ENCODE measurements around the gene PAEP. TPM values are rescaled to one million over a fixed set of nuclear protein-coding genes. Genes with fewer than 3 reads are reported as not detected.
"Not testable (repeated sequence)": the region's sequence is repeated elsewhere in the genome, so short reads cannot be mapped to it uniquely, and the experiment has no call there.

PAEP gene
- not detected for total RNA-seq

GRCh38 chr9:135561391-135562234 is at the start of gene PAEP:
Gene PAEP (plus strand): TSS chr9:135561756.
- no peak for DNase-seq (ENCODE audit: low read depth in 2 of 3, low spot score in 2 of 3)

GRCh38 chr9:135512241-135512603 is 49.3 kb upstream of the PAEP start:
- DNase-seq (ENCODE audit: low read depth in 2 of 3, low spot score in 2 of 3): no peak

- DNase-seq (ENCODE audit: low read depth in 2 of 3, low spot score in 2 of 3): no peak
Measured at GRCh38 chr9:135512904-135513303, 48.7 kb upstream of the PAEP start.

GRCh38 chr9:135513351-135513846 is 48.2 kb upstream of the PAEP start:
- no peak for DNase-seq (ENCODE audit: low read depth in 2 of 3, low spot score in 2 of 3)

GRCh38 chr9:135513906-135514305 is 47.6 kb upstream of the PAEP start:
- not testable (repeated sequence) for DNase-seq (ENCODE audit: low read depth in 2 of 3, low spot score in 2 of 3)

- no peak for DNase-seq (ENCODE audit: low read depth in 2 of 3, low spot score in 2 of 3)
Measured at GRCh38 chr9:135514342-135515082, 47.0 kb upstream of the PAEP start.

- no peak for DNase-seq (ENCODE audit: low read depth in 2 of 3, low spot score in 2 of 3)
Measured at GRCh38 chr9:135515083-135515951, 46.2 kb upstream of the PAEP start.

GRCh38 chr9:135516132-135516860 is 45.3 kb upstream of the PAEP start:
- DNase-seq (ENCODE audit: low read depth in 2 of 3, low spot score in 2 of 3): peak in 1 of 3 donors; percentile 18

- DNase-seq (ENCODE audit: low read depth in 2 of 3, low spot score in 2 of 3): no peak
Measured at GRCh38 chr9:135517407-135517822, 44.1 kb upstream of the PAEP start.

- no peak for DNase-seq (ENCODE audit: low read depth in 2 of 3, low spot score in 2 of 3)
Measured at GRCh38 chr9:135519179-135519971, 42.2 kb upstream of the PAEP start.

- no peak for DNase-seq (ENCODE audit: low read depth in 2 of 3, low spot score in 2 of 3)
Measured at GRCh38 chr9:135520916-135521607, 40.5 kb upstream of the PAEP start, which contains the start of gene LCN1. Gene LCN1 (plus strand): TSS chr9:135521440. CDS start chr9:135521498, 58 bp downstream.

- DNase-seq (ENCODE audit: low read depth in 2 of 3, low spot score in 2 of 3): no peak
Measured at GRCh38 chr9:135521608-135522095, 39.9 kb upstream of the PAEP start.

GRCh38 chr9:135522137-135522877 is 39.2 kb upstream of the PAEP start:
- DNase-seq (ENCODE audit: low read depth in 2 of 3, low spot score in 2 of 3): no peak

GRCh38 chr9:135522931-135523330 is 38.6 kb upstream of the PAEP start:
- DNase-seq (ENCODE audit: low read depth in 2 of 3, low spot score in 2 of 3): no peak

- no peak for DNase-seq (ENCODE audit: low read depth in 2 of 3, low spot score in 2 of 3)
Measured at GRCh38 chr9:135523521-135524129, 37.9 kb upstream of the PAEP start.

- no peak for DNase-seq (ENCODE audit: low read depth in 2 of 3, low spot score in 2 of 3)
Measured at GRCh38 chr9:135524130-135524861, 37.3 kb upstream of the PAEP start.

Measured in hematopoietic multipotent progenitor cell (in vitro differentiated cells).